ENCODE data around the gene OARD1. TPM values are rescaled to one million over a fixed set of nuclear protein-coding genes. Genes with fewer than 3 reads are reported as not detected.

The OARD1 gene
- total and polyA plus RNA-seq, 10 of the 15 experiments (the other 5 are each of a cell fraction or from before 2014, with no cell fraction given): 19.0 to 63.5 (median 43.6) TPM

DNA sequence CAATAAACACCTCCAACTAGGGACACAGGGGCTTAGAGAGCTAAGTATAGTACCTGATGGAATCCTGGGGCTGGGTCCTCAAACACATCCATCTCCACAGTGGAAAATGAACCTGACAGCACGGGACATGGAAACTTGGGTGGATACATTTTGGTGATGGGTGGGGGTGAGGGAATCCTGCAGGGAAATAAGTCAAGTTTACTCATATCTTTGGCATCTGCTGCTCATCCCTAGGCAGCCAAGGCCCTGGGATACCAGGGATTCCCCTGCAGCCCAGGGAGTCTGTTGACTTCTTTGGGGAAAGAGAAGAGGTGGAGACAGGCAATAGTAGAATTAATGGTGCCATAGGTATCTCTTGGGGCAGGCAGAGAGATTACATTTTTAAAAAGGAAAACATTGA is 12.6 kb downstream of the OARD1 start:
- H3K4me3 ChIP-seq: no peak overlapping the region
- H3K9ac ChIP-seq (ENCODE audit: control insufficient read depth, insufficient read depth, low read length): no peak overlapping the region
- no TSS peak for BruUV-seq (replicated peaks)
- no peaks in the 10 kb centered on the region for H3K9me3 ChIP-seq (replicated peaks; ENCODE audit: control insufficient read depth, insufficient read depth, low read length)
- H3K27me3 ChIP-seq (replicated peaks in 1 of 2; ENCODE audit: control insufficient read depth in 2 of 2, insufficient read depth in 2 of 2, low read length in 1 of 2): no peaks in the 10 kb centered on the region
- in situ Hi-C loops (cut with MboI): no loop called here
- no peak for ATAC-seq
- no peaks in the 10 kb centered on the region for H4K20me1 ChIP-seq (ENCODE audit: control insufficient read depth, insufficient read depth)
- TF ChIP-seq CHD1 (IDR thresholded peaks at IDR 0.05; ENCODE audit: low read depth, low read length) (no peak), ZNF217 (IDR thresholded peaks at IDR 0.05) (no peak), MTA2 (IDR thresholded peaks at IDR 0.05; ENCODE audit: low read depth) (no peak), PAX5 (IDR thresholded peaks at IDR 0.05; ENCODE audit: borderline replicate concordance, low read depth, low read length) (no peak), ATF7 (IDR thresholded peaks at IDR 0.05; ENCODE audit: low read depth) (no peak), NFXL1 (IDR thresholded peaks at IDR 0.05; ENCODE audit: borderline replicate concordance) (no peak), RB1 (IDR thresholded peaks at IDR 0.05; ENCODE audit: borderline replicate concordance) (no peak)
- TF ChIP-seq, protein P1, sequence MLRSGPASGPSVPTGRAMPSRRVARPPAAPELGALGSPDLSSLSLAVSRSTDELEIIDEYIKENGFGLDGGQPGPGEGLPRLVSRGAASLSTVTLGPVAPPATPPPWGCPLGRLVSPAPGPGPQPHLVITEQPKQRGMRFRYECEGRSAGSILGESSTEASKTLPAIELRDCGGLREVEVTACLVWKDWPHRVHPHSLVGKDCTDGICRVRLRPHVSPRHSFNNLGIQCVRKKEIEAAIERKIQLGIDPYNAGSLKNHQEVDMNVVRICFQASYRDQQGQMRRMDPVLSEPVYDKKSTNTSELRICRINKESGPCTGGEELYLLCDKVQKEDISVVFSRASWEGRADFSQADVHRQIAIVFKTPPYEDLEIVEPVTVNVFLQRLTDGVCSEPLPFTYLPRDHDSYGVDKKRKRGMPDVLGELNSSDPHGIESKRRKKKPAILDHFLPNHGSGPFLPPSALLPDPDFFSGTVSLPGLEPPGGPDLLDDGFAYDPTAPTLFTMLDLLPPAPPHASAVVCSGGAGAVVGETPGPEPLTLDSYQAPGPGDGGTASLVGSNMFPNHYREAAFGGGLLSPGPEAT (IDR thresholded peaks at IDR 0.05; ENCODE audit: low read depth): no peak
- TF ChIP-seq, protein P2, sequence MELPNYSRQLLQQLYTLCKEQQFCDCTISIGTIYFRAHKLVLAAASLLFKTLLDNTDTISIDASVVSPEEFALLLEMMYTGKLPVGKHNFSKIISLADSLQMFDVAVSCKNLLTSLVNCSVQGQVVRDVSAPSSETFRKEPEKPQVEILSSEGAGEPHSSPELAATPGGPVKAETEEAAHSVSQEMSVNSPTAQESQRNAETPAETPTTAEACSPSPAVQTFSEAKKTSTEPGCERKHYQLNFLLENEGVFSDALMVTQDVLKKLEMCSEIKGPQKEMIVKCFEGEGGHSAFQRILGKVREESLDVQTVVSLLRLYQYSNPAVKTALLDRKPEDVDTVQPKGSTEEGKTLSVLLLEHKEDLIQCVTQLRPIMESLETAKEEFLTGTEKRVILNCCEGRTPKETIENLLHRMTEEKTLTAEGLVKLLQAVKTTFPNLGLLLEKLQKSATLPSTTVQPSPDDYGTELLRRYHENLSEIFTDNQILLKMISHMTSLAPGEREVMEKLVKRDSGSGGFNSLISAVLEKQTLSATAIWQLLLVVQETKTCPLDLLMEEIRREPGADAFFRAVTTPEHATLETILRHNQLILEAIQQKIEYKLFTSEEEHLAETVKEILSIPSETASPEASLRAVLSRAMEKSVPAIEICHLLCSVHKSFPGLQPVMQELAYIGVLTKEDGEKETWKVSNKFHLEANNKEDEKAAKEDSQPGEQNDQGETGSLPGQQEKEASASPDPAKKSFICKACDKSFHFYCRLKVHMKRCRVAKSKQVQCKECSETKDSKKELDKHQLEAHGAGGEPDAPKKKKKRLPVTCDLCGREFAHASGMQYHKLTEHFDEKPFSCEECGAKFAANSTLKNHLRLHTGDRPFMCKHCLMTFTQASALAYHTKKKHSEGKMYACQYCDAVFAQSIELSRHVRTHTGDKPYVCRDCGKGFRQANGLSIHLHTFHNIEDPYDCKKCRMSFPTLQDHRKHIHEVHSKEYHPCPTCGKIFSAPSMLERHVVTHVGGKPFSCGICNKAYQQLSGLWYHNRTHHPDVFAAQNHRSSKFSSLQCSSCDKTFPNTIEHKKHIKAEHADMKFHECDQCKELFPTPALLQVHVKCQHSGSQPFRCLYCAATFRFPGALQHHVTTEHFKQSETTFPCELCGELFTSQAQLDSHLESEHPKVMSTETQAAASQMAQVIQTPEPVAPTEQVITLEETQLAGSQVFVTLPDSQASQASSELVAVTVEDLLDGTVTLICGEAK (IDR thresholded peaks at IDR 0.05; ENCODE audit: borderline replicate concordance): no peak
- RAD21 ChIA-PET (ENCODE audit: unreplicated experiment): interaction anchor here (1.4 kb wide), 1 partner anchor 123 kb away, joined by 6 read pairs; no protein-coding TSS in a partner anchor
- no peaks in the 10 kb centered on the region for H3K79me2 ChIP-seq (ENCODE audit: control insufficient read depth, insufficient read depth, low read length)
- DNase-seq (ENCODE audit: low read depth, low spot score): no peak
- POLR2A ChIA-PET: no interaction called here
- no peaks in the 10 kb centered on the region for H3K4me1 ChIP-seq (ENCODE audit: control insufficient read depth, insufficient read depth, low read length)
- no peak overlapping the region for H3K27ac ChIP-seq (ENCODE audit: control insufficient read depth, insufficient read depth)
- CTCF ChIA-PET: interaction anchor here (0.7 to 1.6 kb wide), 6 partner anchors 11 to 123 kb away, joined by 3 to 7 read pairs (median 3); partner anchors contain the start of gene UNC5CL
- SMC1A ChIA-PET (ENCODE audit: uncharacterized antibody, unreplicated experiment): interaction anchor here (1.9 kb wide), 1 partner anchor 10 kb away, joined by 5 read pairs; no protein-coding TSS in a partner anchor
- H3K36me3 ChIP-seq (ENCODE audit: control insufficient read depth in 2 of 2, insufficient read depth in 2 of 2, low read length in 1 of 2): peaks cover 0 to 5% of the 10 kb centered on the region in 2 experiments; a peak in 2 of 4 replicates
- WGBS (ENCODE audit: insufficient coverage, insufficient replicate concordance, low lambda C conversion rate, missing lambda C conversion rate): 94% methylated on average over 1 of the region's 1 CpG
- no peak for FAIRE-seq
- no peak overlapping the region for H2AFZ ChIP-seq (ENCODE audit: control insufficient read depth, low read depth, low read length)
- intact Hi-C loops (cut with micrococcal nuclease; ENCODE audit: unreplicated experiment): no loop called here
- H3K4me2 ChIP-seq (ENCODE audit: control insufficient read depth, insufficient read depth): no peak overlapping the region

All from GM12878 (cell line).